ENCODE results near the gene TICAM1.
"Not testable (repeated sequence)": the region's sequence is repeated elsewhere in the genome, so short reads cannot be mapped to it uniquely, and the experiment has no call there.

TICAM1 gene

DNA sequence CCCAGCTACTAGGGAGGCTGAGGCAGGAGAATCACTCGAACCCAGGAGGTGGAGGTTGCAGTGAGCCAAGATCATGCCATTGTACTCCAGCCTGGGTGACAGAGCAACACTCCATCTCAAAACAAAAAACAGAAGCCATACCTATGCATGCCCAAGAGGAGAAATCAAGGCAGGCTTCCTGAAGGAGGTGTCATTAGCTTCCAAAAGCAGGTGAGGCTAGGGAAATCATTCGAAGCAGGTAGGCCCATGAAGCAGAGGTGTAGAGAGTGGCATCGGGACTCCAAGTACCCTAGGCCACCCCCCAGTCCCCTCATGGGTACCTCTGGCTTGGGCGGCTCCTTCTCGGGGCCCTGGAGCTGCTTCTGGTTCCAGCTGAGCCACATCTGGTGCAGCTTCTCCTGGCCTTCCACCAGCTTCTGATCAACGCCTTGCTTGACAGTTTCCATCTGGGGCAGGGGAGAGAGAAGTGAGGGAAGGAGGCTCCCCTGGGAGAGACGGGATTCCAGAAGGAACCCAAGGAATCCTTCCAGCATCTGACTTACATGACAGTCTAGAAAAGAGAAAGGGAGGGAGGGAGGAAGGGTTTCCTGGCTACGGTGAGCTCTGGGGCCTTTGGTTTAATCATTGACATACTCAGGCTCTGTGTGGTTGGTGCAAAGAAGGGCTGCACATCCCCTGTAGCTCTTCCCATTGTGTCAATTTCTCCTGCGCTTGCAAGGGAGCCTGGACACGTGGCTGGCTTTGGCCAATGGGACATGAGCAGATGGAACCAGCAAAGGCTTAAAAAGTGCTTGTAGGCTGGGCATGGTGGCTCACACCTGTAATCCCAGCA, 13.1 kb upstream of the TICAM1 start:
- DNase-seq, result no peak

DNA sequence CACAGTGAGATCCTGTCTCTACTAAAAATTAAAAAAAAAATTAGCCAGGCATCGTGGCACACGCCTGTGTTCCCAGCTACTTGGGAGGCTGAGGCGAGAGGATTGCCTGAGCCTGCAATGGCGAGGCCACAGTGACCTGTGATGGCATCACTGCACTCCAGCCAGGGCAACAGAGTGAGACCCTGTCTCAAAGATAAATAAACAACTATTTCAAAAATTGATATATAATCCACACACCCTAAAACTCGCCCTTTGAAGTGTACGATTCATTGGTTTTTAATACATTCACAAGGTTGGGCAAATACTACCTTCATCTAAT, 12.1 kb upstream of the TICAM1 start:
- no peak for DNase-seq

DNA sequence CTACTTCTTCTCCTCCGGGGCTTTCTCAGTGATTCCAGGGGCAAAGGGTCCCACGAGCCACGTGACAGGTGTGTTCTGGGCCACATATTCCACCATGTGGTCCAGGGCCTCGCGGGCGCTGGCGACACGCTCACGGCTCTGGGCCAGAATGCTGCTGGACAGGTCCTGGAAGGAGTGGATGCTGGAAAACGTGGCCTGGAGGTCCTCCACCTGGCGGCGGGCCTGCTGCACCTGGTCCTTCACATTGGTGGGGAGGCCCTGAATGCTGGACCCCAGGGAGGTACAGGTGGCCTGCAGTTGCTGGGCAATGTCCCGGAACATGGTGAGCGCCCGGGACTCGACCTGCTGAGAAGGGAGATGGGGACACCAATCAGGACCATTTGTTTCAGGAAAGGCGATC, 7.7 kb upstream of the TICAM1 start:
- no peak for DNase-seq

DNA sequence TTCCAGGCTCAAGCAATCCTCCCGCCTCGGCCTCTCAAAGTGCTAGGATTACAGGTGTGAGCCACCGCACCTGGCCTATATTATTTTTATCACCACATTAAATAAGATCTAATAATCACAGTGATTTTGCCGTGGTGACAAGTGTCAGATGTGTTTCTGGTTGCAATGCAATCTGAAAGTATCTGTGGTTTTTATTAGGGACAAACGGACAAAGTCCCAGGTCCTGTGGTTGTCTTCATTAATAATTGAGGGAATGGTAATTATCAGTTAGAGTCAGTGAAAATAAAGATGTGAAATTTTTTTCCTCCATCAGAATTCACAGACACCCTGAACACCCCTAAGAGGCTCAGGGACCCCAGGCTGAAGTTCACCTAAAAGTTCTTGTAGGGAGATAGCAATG, 1.3 kb upstream of the TICAM1 start:
- DNase-seq, result no peak

DNA sequence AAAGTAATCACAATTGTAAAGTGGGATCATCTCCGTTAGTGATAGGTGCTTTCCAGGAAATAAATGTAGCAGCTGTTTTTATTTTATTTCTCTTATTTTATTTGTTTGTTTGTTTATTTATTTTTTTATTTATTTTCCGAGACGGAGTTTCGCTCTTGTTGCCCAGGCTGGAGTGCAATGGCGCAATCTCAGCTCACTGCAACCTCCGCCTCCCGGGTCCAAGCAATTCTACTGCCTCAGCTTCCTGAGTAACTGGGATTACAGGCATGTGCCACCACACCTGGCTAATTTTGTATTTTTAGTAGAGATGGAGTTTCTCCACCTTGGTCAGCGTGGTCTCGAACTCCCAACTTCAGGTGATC, 448 bp upstream of the TICAM1 start:
- DNase-seq, result not testable (repeated sequence)

DNA sequence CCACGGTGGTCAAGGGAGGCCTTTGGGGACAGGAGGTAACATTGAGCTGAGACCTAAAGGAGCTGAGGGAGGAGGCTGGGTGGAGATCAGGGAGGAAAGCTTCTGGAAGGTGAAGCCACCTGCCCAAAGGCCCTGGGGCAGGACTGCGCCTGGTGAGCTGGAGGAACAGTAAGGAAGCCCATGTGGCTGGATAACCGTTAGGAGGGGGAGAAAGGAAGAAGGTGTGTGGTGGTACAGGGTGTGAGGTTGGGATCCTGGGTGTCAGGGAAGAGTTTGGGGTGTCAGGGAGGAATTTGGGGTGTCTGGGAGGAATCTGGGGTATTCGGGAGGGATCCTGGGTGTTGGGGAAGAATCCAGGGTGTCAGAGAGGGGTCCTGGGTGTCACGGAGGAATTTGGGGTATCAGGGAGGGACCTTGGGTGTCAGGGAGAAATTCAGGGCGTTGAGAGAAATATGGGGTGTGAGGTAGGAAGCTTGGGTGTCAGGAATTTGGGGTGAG, 695 bp downstream of the TICAM1 start:
- no peak for DNase-seq

DNA sequence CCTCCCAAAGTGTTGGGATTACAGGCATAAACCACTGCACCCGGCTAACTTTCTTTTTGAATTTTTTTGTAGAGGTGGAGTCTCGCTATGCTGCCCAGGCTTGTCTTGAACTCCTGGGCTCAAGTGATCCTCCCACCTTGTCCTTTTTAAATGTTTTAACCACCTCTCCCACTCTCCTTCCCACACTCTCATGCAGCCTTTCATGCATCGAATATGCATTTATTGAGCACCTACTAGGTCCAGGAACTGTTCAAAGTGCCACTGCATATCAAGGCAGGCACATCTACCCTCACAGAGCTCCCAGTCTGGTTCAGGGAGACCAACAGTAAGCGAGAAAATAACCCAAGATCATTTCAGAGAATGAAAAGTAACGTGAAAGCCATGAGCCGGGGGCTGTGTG, 1.2 kb downstream of the TICAM1 start:
- DNase-seq, result no peak

DNA sequence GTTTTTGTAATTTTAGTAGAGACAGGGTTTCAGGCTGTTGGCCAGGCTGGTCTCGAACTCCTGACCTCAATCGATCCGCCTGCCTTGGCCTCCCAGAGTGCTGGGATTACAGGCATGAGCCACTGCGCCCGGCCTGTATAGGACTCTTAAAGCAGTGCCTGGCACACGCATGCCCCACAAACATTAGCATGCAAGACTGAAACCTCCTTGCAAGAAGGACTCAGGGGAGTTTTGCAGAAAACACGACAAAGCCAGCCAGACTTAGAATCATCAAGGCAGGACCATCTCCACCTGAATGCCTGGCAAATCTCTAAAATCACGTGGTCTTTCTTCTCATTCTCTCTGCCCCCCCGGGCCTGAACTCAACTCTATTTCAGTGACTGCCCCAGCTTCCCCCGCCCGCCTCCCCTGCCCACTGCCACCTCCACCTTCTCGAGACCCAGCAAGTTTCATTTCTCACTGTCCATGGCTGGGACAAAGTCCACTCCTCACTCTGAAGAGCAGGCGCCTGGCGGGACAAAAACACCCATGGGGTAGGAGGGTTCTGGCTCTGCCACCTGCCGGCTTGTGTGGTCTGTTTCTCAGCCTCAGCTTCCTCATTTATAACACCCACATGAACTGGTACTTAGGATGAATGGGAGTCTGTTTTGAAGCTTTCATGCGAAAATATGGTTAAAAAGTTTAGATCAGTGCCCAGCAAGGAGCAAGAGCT, 2.4 kb downstream of the TICAM1 start:
- no peak for DNase-seq

DNA sequence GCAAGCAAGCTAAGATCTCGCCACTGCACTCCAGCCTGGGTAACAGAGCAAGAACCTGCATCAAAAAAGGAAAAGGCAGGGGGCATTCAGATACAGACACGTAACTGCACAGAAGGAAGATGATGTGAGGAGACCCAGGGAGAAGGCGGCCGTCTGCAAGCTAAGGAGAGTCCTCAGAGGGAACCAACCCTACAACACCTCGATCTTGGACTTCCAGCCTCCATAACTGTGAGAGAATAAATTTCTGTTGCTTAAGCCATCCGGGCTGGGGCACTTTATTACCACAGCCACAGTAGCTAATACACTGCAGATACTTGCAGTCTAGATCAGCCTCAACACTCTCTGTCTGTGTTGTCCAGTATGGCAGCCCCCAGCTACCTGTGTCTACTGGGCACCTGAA, 7.9 kb downstream of the TICAM1 start:
- DNase-seq, result no peak

DNA sequence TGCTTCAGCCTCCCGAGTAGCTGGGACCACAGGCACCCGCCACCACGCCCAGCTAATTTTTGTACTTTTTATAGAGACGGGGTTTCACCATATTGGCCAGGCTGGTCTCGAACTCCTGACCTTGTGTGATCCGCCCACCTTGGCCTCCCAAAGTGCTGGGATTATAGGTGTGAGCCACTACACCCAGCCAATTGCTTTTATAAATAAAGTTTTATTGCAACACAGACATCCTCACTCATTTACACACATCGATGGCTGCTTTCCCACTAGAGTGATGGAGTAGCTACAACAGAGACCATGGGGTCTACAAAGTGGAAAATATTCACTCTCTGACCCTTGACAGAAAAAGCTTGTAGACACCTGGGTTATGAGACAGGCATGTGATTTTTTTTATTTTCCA, 9.2 kb downstream of the TICAM1 start:
- not testable (repeated sequence) for DNase-seq

DNA sequence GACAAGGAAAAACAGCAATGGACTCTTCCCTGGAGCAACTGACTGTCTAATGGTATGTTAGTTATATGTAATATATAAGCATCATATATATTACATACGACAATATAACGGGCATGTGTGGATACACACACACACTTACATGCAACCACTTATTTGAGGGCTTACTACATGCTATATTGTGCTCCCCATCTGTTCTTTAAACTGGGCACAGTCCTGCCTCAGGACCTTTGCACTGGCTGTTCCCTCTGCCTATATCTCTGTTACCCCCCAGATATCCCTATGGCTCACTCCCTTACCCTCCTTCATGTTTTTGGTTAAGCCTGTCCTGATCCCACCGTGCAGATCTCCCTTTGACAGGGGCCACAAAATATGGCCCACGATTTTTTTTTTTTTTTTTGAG, 10.2 kb downstream of the TICAM1 start:
- DNase-seq, result no peak

DNA sequence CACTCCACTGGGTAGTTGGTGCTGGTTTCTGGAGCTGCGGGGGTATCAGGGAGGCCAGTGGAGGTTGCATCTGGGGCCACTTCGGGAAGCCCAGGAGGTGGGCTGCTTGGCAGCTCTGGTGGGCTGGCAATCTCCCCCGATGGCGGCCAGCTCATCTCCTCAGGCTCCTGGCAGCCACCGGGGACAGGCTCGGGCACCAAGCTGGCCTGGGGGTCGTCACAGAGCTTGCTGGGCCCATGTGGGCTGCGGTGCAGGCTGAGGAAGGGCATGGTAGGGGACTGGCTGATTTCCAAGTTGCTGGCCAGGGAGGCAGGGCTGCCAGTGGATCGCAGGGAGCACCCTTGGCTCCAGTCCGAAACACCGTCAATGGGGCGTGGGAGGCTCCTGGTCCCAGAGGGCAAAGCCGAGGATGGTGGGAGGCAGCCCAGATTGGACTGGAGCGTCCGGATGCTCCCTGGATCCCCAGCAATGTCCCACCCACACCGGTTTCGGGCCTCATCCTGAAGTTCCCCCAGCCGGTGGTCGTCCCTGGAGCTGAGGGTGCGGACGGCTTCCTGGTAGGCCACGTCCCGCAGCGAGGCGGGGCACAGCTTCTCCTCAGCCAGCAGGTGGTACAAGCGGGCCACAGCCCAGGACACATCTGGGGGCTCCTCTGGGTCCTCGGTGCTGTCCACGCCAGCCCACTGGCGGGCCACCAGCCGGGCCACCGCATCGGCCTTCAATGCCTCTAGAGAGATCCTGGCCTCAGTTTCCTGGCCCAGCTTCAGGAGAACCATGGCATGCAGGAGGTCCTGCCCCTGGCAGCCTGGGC, 13.8 kb downstream of the TICAM1 start:
- DNase-seq, result no peak

DNA sequence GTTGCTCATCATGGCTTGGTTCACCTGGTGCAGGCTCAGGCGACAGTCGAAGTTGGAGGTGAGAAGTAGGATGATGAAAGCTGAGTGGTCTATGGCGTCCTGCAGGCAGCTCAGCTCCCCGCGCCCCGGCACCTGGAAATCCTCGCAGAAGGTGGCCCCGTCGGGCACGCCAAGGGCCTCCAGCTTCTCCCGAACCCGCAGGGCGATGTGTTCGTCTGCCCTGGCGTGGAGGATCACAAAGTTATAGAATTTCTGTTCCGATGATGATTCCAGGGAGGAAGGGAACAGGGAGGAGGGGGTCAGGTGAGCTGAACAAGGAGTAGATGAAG, 14.6 kb downstream of the TICAM1 start:
- DNase-seq, result no peak

DNA sequence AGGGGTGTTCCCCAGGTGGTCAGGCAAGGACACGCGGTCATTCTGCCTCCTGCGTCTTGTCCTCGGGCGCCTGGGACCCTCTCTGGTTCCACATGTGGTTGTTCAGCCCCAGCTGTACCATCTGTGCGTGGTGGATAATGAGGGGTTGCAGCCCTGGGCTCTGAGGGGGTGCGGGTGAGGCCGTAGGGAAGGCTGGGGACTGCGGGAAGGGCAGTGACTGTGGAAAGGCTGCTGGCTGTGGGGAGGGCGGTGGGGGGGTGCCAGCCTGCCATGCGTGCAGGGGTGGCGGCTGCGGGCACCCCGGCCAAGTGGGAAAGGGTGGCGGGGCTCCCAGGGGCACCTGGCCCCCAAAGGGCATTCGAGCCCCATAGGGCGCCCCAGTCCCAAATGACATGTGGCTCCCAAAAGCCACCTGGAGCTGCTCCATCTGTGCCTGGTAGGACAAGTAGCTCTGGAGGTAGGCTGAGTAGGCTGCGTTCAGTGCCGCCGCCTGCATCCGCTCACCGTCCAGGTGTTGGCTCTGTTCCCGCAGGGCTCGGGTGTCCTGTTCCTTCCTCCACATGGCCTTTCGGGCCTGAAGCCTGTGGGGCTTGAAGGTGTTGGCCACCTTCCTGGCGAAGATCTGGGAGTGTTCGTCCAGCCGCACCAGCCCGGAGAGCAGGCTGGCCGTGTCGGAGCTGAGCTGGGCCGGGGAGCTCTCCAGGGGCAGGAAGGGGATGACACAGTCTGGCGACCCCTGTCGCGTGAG, 15.1 kb downstream of the TICAM1 start:
- DNase-seq, result no peak

DNA sequence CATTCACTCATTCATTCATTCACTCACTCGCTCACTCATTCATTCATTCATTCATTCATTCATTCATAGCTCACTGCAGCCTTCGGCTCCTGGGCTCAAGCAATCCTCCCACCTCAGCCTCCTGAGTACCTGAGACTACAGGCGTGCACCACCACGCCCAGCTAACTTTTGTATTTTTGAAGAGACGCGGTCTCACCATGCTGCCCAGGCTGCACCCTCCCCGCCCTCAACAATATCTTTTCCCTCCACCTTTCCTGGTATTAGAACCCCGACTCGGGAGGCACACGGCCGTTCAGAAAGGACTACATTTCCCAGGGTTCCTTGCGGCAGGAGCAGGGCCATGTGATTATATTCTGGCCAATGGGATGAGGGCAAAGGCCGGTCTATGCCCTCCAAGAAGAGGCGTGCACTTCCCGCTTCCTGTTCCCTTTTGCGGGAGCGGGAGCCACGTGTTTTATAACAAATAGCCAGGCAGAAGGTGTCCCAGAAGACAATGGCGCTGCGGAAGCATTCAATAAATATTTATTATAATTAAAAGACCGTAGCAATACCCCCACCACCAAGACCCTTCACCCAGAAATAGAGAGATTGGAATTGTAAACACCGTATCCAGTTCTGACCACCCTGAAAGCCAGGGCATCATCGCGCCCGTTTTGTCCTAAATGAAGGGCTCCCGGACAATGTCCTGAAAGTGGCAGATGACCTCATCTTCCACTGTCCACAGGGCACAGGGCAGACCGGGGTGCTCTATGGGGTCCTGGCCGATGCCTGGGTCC, 15.9 kb downstream of the TICAM1 start:
- peak; percentile 80 to 84 for DNase-seq

DNA sequence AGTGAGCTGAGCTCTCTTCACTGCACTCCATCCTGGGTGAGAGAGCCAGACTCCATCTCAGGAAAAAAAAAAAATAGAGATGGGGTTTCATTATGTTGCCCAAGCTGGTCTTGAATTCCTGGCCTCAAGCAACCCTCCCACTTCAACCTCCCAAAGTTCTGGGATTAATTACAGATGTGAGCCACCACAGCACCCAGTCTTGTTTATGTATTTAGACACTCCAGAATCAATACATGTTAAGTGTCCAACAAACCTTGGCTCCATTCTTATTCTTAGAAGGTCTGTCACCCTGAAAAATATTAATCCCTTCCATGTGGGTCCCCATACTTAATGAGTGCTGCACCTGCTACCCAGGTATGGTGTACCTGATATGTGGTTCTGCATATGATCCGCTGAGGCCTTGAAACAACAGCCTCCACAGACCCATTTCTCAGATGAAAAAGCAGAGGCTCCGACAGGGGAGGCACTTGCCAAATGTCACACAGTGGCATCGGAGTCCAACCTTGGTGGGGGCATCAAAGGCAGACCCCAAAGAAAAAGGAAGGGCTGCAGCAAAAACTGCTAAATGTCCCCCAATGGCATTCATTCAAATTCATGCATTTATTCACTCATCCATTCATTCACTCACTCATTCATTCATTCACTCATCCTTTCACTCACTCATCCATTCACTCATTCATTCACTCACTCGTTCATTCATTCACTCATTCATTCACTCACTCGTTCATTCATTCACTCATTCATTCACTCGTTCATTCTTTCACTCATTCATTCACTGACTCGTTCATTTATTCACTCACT, 16.7 kb downstream of the TICAM1 start:
- no peak for DNase-seq

DNA sequence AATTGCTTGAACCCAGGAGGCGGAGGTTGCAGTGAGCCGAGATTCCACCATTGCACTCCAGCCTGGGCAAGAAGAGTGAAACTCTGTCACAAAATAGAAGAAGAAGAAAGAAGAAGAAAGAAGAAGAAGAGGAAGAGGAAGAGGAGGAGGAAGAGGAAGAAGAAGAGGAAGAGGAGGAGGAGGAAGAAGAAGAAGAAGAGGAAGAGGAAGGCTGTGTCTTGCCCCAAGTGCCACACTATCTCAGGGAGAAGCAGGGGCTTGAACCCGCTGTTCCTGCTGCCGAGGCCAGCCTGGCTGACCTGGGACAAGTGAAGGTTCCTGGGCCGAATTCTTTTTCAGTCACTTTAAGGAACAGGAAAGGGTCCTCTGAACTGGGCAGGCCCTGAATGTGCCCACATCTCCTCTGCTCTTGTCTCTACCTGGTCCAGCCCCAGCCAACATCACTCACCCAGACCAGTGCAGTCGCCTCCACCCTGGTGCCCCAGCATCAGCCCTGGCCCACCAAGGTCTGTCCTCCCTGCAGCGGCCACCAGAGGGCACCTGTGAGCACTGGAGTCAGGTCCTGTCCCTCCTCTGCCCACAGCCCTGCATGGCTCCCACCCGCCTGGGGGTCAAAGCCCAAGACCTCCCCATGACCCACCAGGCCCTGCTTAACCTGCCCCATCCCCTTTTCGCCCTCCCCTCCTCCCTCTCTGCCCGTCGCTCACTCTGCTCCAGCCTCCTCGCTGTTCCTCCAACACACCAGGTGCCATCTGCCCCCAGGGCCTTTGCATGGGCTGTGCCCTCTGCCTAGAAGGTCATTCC, 20.0 kb downstream of the TICAM1 start:
- peak in 1 of 2 experiments; percentile 33 for DNase-seq

DNA sequence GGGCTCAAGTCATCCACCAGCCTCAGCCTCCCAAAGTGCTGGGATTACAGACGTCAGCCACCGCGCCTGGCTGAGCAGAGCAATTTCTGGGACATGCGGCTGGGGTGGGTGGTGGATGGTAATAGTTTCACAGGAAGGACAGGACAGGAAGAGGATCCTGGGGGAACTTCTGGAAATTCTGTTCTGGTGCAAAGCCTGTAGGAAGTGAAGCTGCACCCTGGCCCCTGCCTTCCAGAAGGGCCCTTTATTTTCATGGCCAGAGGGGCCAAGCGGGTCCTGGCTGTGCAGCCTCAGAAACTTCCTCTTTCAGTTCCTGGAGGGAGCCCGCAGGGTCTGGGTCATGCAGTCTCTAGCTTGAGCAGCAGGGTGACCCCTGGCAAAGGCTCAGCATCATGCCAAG, 24.3 kb downstream of the TICAM1 start:
- no peak for DNase-seq

DNA sequence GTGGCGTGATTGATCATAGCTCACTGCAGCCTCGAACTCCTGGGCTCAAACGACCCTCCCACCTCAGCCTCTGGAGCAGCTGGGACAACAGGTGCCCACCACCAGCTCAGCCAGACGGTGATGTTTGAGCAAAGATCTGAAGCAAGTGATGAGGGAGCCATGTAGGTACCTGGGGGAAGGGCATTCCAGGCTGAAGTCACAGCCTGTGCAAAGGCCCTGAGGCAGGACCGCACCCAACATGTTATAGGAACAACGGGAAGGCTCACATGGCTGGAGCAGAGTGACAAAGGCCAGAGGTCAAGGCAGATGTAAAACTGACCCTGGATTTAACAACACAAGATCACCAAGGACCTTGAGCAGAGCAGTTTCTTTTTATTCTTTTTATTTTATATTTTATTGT, 25.1 kb downstream of the TICAM1 start:
- no peak for DNase-seq

DNA sequence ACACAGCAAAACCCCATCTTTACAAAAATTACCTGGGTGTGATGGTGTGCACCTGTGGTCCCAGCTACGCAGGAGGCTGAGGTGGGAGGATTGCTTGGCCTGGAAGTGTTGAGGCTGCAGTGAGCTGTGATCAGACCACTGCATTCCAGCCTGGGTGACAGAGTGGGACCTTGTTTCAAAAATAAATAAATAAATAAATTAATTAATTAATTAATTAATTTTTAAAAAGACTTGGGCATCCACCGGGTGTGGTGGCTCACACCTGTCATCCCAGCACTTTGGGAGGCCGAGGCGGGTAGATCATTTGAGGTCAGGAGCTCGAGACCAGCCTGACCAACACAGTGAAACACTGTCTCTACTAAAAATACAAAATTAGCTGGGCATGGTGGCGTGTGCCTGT, 26.4 kb downstream of the TICAM1 start:
- DNase-seq, result not testable (repeated sequence)

Data from NCI-H1930 (cell line).